COLO668 (cell line): Measurements from ENCODE around the gene ZFHX2.
A peak's percentile ranks its signal among the peaks of the same experiment; 100 is the strongest.

ENCODE experiments used
- DNase-seq: peaks from one replicate; lab custom pipeline; 2025; ENCODE audit not compliant: unreplicated experiment; lab: John Stamatoyannopoulos, UW

Gene ZFHX2

DNA sequence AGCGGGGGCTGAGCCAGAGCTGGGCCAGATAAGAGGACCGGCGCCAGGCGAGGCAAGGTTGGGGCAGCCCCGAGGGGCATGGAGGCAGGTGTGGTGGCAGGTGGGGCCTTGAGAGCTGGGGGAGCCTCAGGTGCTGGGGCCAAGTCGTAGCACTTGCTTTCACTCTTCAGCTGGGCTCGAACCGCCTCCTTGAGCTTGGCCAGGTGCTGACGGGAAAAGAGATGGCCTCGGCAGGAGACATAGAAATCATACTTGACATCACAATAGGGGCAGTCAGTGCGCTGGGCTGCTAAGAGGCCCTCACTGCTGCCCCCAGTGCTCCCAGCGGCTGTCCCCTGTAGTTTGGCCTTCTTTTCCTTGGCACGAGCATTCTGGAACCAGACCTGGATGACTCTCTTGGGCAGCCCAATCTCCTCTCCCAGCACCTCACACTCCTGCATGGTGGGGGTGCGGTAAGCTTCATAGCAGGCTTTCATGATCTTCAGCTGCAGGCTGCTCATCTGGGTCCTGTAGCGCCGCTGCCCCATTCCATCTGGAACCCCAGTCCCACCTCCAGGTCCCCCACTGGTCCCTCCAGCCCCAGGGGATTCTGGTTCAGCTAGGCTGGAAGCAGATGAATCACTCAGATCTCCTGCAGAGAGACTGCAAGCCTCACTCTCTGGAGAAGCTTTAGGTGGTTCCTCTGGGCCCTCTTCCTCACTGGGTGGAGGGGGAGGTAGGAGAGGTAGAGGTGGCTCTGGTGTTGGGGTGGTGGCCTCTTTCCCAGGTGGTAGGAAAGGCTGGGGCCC is 28.1 kb downstream of the ZFHX2 start:
- no peak for DNase-seq

DNA sequence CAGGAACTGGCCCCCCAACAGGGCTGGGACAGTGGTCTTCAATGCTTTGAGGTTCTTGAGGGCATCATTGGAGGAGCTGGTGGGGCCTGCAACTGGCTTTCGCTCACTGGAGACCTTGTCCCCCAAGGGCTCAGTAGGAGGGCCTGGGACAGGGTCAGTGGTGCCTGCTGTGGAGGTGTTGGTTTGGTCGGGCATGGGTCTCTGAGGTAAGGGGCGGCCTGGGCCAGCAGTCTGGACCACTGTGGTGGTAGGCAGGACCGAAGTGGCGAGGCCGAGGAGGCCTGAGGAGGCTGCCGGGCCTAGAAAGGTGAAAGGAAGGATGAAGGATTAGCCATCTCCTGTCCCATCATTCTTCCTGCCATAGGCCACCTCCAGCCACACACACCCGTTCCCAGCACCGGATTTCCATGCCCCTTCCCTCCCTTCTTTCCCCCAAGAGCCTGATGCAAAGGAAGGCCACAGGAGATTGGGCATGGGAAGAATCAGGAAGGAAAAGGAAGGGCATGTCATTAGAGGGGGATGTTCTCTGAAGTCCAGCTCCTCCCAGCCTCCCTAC is 28.8 kb downstream of the ZFHX2 start:
- DNase-seq, result no peak

- no peak for DNase-seq
Measured at GRCh38 chr14:23521785-23522640, 29.6 kb downstream of the ZFHX2 start.

GRCh38 chr14:23520899-23521533 is 30.5 kb downstream of the ZFHX2 start:
- DNase-seq, result no peak

GRCh38 chr14:23518709-23519108 is 32.9 kb downstream of the ZFHX2 start:
- DNase-seq, result no peak

GRCh38 chr14:23517650-23518326 is 33.8 kb downstream of the ZFHX2 start:
- no peak for DNase-seq

GRCh38 chr14:23514644-23514957 is 37.0 kb downstream of the ZFHX2 start:
- no peak for DNase-seq

- DNase-seq, result no peak
Measured at GRCh38 chr14:23513818-23514643, 37.5 kb downstream of the ZFHX2 start.

- no peak for DNase-seq
Measured at GRCh38 chr14:23513005-23513817, 38.4 kb downstream of the ZFHX2 start.

GRCh38 chr14:23512156-23512555 is 39.4 kb downstream of the ZFHX2 start:
- peak; percentile 25 for DNase-seq

GRCh38 chr14:23494223-23494622 is 57.3 kb downstream of the ZFHX2 start:
- DNase-seq, result no peak

- no peak for DNase-seq
Measured at GRCh38 chr14:23492618-23493272, 58.8 kb downstream of the ZFHX2 start.

- DNase-seq, result no peak
Measured at GRCh38 chr14:23487216-23487615, 64.3 kb downstream of the ZFHX2 start.

DNA sequence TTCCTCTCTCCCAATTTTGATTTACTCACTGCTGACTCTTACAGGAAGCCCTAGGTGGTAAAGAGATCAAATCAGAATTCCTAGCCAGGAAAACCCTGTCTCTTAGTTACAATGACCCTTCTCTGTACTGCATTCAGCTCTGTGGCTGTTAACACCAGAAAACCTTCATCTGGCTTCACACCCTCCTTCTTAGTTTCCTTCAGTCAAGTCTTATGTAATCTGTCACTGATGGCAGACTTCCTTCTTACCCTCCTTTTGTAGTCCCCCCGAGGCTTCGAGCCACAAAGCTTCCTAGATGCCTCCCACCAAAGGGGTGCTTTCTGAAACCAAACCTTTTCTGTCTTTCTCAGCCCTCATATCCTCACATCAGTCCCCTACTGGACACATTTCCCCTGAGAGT is 65.5 kb downstream of the ZFHX2 start:
- no peak for DNase-seq

GRCh38 chr14:23485326-23485725 is 66.2 kb downstream of the ZFHX2 start:
- DNase-seq, result no peak

DNA sequence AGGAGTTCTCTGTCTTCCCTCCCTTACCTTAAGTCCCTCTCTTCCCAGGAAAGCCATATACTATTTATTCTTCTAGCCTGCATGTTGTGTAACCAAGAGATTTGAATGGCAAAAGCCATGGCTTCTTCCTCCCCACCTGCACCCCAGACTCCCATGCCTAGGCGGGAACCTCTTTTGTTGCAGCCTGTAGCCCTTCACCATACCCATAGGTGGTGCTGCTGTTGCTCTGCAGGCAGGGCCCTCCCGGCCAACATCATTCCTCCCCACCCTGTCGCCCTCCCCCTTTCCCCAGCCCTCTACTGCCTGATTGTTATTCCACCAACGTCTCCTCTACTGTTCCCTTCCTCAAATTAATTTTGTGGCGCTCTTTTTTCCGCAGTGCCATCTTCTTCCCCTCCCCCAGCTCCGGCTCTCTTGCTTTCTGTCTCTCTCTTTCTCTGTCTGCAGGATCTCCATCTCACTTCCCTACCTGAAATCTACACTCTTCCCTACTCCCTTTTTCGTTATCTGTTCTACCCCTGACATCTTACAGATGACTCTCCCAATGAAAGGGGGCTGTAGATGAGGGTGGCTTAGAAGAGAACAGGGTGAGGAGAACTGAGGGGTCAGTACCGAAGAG is 68.2 kb downstream of the ZFHX2 start:
- peak; percentile 18 for DNase-seq

GRCh38 chr14:23482823-23483148 is 68.8 kb downstream of the ZFHX2 start:
- no peak for DNase-seq

DNA sequence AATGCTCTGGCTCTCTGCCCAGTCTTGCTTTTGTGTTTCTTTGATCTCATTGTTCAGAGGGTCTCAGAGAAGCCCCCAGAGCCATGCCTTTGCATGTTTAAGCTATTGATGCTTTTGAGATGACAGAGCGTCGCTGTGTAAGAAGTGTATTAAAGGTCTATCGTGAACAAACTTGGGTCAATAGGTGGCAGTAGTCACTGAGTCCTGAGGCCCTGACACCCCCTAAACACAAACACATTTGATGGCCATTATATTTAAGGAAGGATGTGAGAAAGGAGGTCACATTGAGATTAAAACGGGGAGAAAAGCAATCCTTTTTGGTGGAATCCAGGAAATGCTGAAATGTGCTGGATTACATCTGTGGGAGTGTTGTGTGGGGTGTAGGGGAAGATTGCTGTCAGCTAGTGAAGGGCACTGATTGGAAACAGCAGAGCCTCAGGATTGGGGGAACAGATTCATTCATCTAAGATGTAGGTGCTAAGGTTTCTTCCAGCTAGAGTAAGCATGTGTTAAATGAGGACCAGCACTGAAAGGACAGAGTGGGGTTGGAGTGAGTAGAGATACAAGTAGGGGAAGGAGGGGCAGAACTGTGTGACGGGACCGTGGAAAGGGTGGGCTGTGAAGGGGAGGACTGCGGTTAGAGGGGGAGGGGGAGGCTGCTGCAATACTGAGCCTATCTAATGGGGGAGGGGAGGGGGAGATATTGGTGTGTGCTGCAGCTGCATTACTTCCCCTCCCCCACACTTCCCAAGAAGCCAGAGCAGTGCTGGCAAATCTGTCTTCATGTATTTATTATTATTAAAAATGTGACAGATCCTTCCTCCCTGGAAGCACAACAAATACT is 69.4 kb downstream of the ZFHX2 start:
- DNase-seq, result no peak
